Measurements from ENCODE around the gene DGCR6. TPM values are rescaled to one million over a fixed set of nuclear protein-coding genes. Genes with fewer than 3 reads are reported as not detected.
"Not testable (repeated sequence)": the region's sequence is repeated elsewhere in the genome, so short reads cannot be mapped to it uniquely, and the experiment has no call there.

The DGCR6 gene
- polyA plus RNA-seq, 2 of the 4 experiments (the other 2 are of a cell fraction) = 1.2 to 2.5 TPM

DNA sequence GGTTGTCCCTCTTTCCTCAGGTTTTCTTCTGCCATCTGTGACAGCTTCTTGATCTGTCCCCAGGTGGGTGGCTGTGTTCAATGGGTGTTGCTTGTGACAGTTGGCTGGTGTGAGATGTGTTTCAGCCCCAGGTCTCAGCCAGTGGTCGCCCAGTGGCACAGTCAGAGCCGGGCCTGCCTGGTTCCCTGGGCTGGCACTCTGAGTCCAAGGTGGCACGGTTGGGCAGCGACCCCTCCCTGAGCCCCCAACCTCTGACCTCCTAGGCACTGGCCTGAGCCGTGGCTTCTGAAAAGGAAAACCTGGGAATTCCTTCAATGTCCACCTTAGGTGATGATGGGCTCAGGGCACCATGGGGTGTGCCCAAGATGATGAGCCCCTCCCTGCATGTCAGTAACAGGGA lies 44.0 kb downstream of the DGCR6 start:
- Histone ChIP-seq H3K4me1 (no peaks in the 10 kb centered on the region), H3K4me3 (no peak overlapping the region), H3K4me2 (no peak overlapping the region), H3K27ac (no peak overlapping the region), H3K9me3 (no peaks in the 10 kb centered on the region)
- POLR2A ChIA-PET = no interaction called here
- no peak for ATAC-seq
- WGBS (ENCODE audit: missing lambda C conversion rate) = 81% methylated on average over 4 of the region's 5 CpGs
- DNase-seq (ENCODE audit: low read depth in 1 of 2, low spot score in 1 of 2) = no peak
- CTCF ChIA-PET = no interaction called here
- TF ChIP-seq KDM1A (IDR thresholded peaks at IDR 0.05; ENCODE audit: low read depth) (no peak), ATOH8 (CRISPR knock-in tag; IDR thresholded peaks at IDR 0.05; ENCODE audit: low read depth) (no peak), EHF (CRISPR knock-in tag; IDR thresholded peaks at IDR 0.05) (no peak), HDAC2 (IDR thresholded peaks at IDR 0.05) (no peak), ZNF302 (CRISPR knock-in tag; IDR thresholded peaks at IDR 0.05) (no peak), HEYL (CRISPR knock-in tag; IDR thresholded peaks at IDR 0.05) (no peak)
- TF ChIP-seq, protein P1, sequence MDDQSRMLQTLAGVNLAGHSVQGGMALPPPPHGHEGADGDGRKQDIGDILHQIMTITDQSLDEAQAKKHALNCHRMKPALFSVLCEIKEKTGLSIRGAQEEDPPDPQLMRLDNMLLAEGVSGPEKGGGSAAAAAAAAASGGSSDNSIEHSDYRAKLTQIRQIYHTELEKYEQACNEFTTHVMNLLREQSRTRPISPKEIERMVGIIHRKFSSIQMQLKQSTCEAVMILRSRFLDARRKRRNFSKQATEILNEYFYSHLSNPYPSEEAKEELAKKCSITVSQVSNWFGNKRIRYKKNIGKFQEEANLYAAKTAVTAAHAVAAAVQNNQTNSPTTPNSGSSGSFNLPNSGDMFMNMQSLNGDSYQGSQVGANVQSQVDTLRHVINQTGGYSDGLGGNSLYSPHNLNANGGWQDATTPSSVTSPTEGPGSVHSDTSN (IDR thresholded peaks at IDR 0.05) = no peak
- FAIRE-seq = no peak

DNA sequence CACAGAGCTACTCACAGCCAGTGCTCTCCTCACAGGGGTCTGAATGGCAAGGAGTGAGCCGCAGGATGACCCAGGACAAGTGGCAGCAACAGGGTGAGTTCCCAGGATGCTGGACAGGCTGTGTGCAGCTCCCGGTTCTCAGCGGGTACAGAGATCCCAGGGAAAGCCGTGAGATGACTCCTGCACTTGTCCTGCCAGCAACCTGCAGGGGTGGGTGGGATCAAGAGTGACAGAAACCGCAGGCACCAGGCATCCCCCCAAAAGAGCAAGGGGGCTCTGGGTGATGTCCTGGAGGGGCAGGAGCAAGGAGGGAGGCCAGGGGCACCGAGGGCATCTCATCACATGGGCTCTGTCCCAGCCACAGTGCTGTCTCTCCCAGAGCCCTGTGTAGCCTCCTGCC lies 45.9 kb downstream of the DGCR6 start:
- ATAC-seq = no peak
- H3K27ac ChIP-seq = no peak overlapping the region
- 47% methylated on average over 4 of the region's 6 CpGs for WGBS (ENCODE audit: missing lambda C conversion rate)
- H3K4me2 ChIP-seq = no peak overlapping the region
- POLR2A ChIA-PET = no interaction called here
- H3K4me3 ChIP-seq = no peak overlapping the region
- no peaks in the 10 kb centered on the region for H3K4me1 ChIP-seq
- no peak for TF ChIP-seq EHMT2 (IDR thresholded peaks at IDR 0.05; ENCODE audit: low read depth)
- no peak for TF ChIP-seq KDM5A (IDR thresholded peaks at IDR 0.05)
- TF ChIP-seq FOSB (CRISPR knock-in tag; IDR thresholded peaks at IDR 0.05) = no peak
- no peak for TF ChIP-seq E2F6 (IDR thresholded peaks at IDR 0.05; ENCODE audit: borderline replicate concordance, low read depth)
- TF ChIP-seq POLR2AphosphoS2 (conservative IDR thresholded peaks at IDR 0.05; ENCODE audit: low read length) = no peak
- TF ChIP-seq ESRRA (IDR thresholded peaks at IDR 0.05; ENCODE audit: borderline replicate concordance, low read length) = no peak
- TF ChIP-seq NPAS2 (CRISPR knock-in tag; IDR thresholded peaks at IDR 0.05; ENCODE audit: borderline replicate concordance) = no peak
- TF ChIP-seq EHF (CRISPR knock-in tag; IDR thresholded peaks at IDR 0.05) = no peak
- no peak for TF ChIP-seq CBX2 (IDR thresholded peaks at IDR 0.05; ENCODE audit: borderline replicate concordance, low read depth)
- no peak for TF ChIP-seq FOXS1 (CRISPR knock-in tag; IDR thresholded peaks at IDR 0.05)
- no peak for TF ChIP-seq JUN (IDR thresholded peaks at IDR 0.05)
- TF ChIP-seq ZC3H11A (IDR thresholded peaks at IDR 0.05) = no peak
- CTCF ChIA-PET = no interaction called here
- no peak for DNase-seq (ENCODE audit: low read depth in 1 of 2, low spot score in 1 of 2)
- FAIRE-seq = no peak
- H3K9me3 ChIP-seq = no peaks in the 10 kb centered on the region

GRCh38 chr22:18953128-18953527 lies 47.0 kb downstream of the DGCR6 start:
- ATAC-seq, CTCF ChIA-PET: not testable (repeated sequence)

GRCh38 chr22:18954303-18954989 lies 48.3 kb downstream of the DGCR6 start:
- H3K4me2 ChIP-seq, H3K9me3 ChIP-seq, POLR2A ChIA-PET, H3K27ac ChIP-seq, H3K4me3 ChIP-seq, H3K4me1 ChIP-seq, FAIRE-seq: not testable (repeated sequence)
- CTCF ChIA-PET = interaction anchor here (0.7 to 1.4 kb wide), 9 partner anchors 21 to 675 kb away, joined by 3 to 4 read pairs (median 3); no protein-coding TSS in a partner anchor
- WGBS (ENCODE audit: missing lambda C conversion rate) = no CpG with 5 or more reads among the region's 14 CpGs
- DNase-seq (ENCODE audit: low read depth in 1 of 2, low spot score in 1 of 2) = peak; percentile 22 to 52
- TF ChIP-seq SMC3 (IDR thresholded peaks at IDR 0.05) = peak; percentile 52
- TF ChIP-seq RAD21 (conservative IDR thresholded peaks at IDR 0.05 in 1 of 2, IDR thresholded peaks at IDR 0.05 in 1 of 2) = peak; percentile 75 to 78
- TF ChIP-seq CTCF (IDR thresholded peaks at IDR 0.05) = peak; percentile 54
- peak; percentile 72 to 93 for ATAC-seq

More at GRCh38 chr22:18953128-18953527, 47.0 kb downstream of the DGCR6 start:
- H3K27ac ChIP-seq; FAIRE-seq; H3K4me1 ChIP-seq; H3K4me3 ChIP-seq; DNase-seq (ENCODE audit: low read depth in 1 of 2, low spot score in 1 of 2); POLR2A ChIA-PET; H3K9me3 ChIP-seq; H3K4me2 ChIP-seq: not testable (repeated sequence)
- 45% methylated on average over 5 of the region's 14 CpGs for WGBS (ENCODE audit: missing lambda C conversion rate)
